HG03521 (cell line): Measurements from ENCODE around the gene ERCC6.

ENCODE experiments used
- ATAC-seq: cut with Tn5 transposase; IDR thresholded peaks from one replicate; pipeline ENCODE4 v1.9.1; 2021; ENCODE audit warnings: mild to moderate bottlenecking, moderate library complexity; ENCODE audit not compliant: unreplicated experiment

Gene ERCC6

GRCh38 chr10:49538381-49539319 is at the start of gene ERCC6:
Gene ERCC6 (minus strand): TSS chr10:49539121.
- peak; percentile 83 for ATAC-seq

- ATAC-seq, result no peak
Measured at GRCh38 chr10:49587981-49588380, 49.1 kb upstream of the ERCC6 start.

DNA sequence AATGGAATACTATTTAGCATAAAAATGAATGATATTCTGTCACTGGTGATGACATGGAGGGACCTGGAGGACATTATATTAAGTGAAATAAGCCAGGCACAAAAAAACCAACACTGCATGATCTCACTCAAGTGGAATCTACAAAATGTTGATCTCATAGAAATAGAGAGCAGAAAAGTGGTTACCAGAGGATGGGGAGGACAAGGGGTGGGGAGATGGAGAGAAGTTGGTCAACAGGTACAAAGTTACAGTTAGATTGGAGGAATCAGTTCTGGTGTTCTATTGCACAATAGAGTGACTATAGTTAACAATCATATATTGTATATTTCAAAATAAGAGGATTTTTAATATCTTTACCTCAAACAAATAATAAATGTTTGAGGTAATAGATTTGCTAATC is 46.5 kb upstream of the ERCC6 start:
- no peak for ATAC-seq

DNA sequence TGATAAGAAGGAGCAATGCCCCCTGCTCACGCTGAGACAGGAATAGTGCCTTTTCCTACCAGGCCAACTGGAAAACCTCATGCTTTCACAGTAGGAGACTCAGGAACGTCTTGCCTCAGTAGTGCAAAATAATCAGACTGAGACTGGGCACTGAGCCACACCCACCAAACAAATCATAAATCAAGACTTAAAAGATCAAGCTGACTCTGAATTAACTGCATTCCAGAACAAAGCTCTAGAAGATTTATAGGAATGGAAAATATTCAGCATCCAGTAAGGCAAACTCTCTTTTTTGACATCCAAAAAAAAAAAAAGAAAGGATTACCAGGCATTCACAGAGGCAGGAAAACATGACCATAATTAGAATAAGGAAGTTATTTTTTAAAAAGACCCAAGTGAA is 40.7 kb upstream of the ERCC6 start:
- ATAC-seq, result no peak

DNA sequence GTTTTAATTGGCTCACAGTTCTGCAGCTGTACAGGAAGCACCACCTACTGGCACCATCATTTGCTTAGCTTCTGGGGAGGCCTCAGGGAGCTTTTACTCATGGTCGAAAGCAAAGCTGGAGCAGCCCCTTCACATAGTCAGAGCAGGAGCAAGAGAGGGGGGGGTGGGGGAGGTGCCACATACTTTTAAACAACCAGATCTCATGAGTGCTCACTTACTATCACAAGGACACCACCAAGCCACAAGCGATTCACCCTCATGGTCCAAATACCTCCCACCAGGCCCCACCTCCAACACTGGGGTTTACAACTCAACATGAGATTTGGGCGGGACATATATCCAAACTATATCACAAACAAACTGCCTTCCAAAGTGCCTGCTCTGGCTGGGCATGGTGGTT is 39.5 kb upstream of the ERCC6 start:
- no peak for ATAC-seq

- ATAC-seq, result no peak
Measured at GRCh38 chr10:49577182-49577925, 38.4 kb upstream of the ERCC6 start.

- ATAC-seq, result no peak
Measured at GRCh38 chr10:49575489-49576072, 36.7 kb upstream of the ERCC6 start.

- no peak for ATAC-seq
Measured at GRCh38 chr10:49572594-49573114, 33.7 kb upstream of the ERCC6 start.

- no peak for ATAC-seq
Measured at GRCh38 chr10:49571388-49571787, 32.5 kb upstream of the ERCC6 start.

DNA sequence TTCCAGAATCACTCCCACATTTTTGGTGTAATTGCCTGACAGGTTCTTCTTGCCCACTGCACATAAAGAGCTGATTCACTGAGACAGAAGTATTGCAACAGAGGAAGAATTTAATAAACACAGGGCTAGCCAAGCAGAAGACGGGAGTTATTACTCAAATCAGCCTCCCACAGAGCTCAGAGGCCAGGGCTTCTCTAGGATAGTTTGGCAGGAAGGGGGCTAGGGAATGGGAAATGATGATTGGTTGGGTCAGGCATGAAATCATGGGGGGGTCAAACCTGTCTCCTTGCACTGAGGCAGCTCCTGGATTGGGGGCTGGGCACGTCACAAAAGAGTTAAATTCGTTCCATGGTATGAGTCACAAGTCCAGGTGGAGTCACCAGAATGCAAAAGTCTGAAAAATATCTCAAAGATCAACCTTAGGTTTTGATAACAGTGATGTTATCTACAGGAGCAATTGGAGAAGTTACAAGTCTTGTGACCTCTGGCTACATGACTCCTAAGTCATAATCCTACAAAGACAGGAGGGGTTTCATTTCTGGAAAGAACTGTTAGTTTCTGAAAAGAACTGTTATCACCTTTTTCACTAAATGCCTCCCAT is 30.2 kb upstream of the ERCC6 start:
- ATAC-seq, result no peak

DNA sequence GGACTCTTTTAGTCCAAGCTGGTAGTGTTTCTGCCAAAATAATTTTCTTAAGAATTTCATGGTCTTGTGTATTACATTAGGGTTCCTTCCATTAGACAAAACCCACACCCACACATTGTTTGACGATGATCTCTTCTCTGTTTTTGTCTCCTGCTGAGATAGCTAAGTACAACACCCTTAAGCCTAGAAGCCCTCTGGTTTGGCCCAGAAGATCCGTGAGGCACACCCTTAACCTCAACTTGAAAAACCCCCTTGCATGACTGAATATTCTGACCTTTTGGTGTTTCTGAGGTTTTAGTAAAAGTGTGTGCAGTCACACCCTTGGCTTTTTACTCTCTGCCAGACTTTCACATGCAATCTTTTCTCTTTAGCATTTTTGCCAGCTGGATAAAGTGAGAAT is 29.3 kb upstream of the ERCC6 start:
- ATAC-seq, result no peak

DNA sequence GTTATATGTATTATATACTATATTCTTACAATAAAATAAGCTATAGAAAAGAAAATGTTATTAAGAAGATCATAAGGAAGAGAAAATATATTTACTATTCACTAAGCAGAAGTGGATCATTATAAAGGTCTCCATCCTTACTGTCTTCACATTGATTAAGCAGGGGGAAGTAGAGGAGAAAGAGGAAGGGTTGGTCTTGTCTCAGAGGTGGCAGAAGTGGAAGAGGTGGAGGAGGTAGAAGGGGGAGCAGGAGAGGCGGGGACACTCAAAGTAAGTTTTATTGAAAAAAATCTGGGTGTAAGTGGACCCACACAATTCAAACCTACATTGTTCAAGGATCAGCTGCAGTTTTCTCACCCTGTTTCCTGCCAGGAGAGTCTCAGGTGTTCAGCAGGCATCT is 28.9 kb upstream of the ERCC6 start:
- ATAC-seq, result no peak

DNA sequence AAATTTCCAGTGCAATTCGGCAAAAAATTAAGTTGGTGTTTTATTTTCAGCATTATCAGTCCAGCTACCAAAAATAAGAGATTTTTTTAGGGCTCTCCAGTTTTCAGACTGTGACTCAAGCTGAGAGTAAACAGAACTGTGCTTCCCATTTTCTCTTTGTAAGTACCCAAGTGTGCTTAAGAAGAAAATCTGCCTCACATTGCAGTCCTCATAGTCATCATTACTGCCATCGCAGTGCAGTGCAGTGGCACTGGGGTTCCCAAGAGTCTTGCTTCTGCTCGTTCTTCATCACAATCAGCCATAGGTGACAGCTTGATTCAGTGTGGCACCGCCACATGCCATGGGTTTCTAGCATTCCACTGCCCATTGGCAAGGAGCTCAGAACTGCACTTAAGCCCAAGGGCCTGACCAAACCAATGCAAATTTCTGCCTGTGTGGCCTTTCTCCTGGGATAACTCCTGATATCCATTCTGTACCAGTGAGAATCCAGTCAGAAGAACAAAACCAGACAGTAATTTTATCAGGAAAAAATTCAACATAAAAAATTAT is 25.6 kb upstream of the ERCC6 start:
- no peak for ATAC-seq

GRCh38 chr10:49562893-49563292 is 24.0 kb upstream of the ERCC6 start:
- ATAC-seq, result no peak

GRCh38 chr10:49560526-49560925 is 21.6 kb upstream of the ERCC6 start:
- ATAC-seq, result no peak

DNA sequence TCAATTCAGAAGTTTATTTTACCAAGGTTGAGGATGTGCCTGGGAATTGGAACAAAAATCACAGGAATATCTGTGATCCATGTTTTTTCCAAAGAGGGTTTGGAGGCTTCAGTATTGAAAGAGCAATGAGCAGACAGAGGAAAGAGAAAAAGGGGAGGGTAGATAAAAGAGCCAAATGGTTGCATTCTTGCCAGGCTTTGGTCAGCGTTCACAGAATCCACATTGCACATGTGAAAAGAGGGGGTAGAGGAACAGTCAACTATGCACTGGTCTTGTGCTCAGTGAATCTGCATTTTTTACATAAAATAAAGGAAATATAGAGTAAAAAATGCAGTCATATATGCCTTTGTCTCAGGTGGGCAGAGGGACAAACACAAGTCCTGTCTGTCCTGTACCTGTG is 20.6 kb upstream of the ERCC6 start:
- no peak for ATAC-seq

DNA sequence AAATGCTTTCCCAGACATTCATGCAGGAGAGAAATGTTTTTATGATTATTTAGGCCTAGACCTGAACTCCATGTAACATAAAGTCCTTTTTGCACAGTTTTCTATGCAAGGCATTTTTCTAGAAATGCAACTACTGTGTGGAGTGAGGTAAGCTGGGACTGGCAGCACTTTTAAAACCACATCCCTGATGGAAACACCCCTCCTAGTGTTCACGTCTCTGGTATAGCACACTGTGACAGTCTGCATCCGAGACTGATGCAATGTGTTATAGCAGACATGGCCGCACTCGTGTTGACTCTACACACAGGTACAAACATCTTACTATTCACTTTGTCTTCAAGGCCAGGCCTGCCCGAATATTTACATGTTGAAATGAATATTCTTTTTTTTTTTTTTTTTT is 19.3 kb upstream of the ERCC6 start:
- ATAC-seq, result no peak

GRCh38 chr10:49557681-49558080 is 18.8 kb upstream of the ERCC6 start:
- no peak for ATAC-seq

DNA sequence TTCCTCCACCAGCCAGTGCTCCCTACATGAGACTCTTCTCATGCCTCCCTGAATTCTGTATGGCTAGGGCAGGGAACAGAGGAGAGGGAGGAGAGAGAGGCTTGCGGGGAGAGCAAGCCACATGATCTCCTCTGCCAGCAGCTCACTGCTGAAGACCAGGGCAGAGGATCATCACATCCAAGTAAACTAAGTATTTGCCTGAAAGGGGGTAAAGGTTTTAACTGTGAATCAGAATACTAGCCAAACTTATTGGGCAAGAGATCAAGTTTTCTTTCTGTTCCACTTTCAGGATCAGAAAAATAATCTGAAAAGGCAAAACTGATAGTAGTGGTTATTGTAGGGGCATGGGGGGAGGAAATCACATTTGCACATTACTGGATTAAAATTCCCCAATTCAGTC is 17.8 kb upstream of the ERCC6 start:
- no peak for ATAC-seq

- ATAC-seq, result no peak
Measured at GRCh38 chr10:49552277-49552676, 13.4 kb upstream of the ERCC6 start.

DNA sequence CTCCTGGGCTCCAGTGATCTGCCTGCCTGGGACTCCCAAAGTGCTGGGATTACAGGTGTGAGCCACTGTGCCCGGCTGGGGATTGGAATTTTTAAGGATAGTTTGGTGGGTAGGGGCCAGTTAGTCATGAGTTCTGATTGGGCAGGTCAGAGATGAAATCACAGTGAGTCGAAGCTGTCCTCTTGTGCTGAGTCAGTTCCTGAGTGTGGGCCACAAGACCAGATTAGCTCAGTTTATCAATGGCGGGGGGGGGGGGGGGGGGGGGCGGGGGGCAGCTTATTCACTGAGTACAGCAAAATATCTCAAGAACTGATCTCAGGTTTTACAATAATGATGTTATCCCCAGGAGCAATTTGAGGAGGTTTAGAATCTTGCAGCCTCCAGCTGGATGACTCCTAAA is 11.6 kb upstream of the ERCC6 start:
- ATAC-seq, result no peak
